Motor neuron (in vitro differentiated cells): ENCODE measurements around the gene PDPN. TPM values are rescaled to one million over a fixed set of nuclear protein-coding genes. Genes with fewer than 3 reads are reported as not detected.

ENCODE experiments used
- ATAC-seq, 8 experiments: fragments of 200-7000 bp; cut with Tn5 transposase; replicated peaks in 6 of 8; 2 replicates each; pipeline ENCODE4 v1.8.0; 2021; ENCODE audit warnings: mild to moderate bottlenecking in 8 of 8, moderate library complexity in 8 of 8
- H3K27ac ChIP-seq, 2 donors: fragments of 250-450 bp; sonication (Bioruptor Pico); 2 replicates each; pipeline ENCODE4 v1.9.0; 2021; ENCODE audit warnings: antibody characterized with exemption in 2 of 2, mild to moderate bottlenecking in 2 of 2, moderate library complexity in 1 of 2
- H3K4me1 ChIP-seq, 2 donors: fragments of 250-450 bp; sonication (Bioruptor Pico); replicated peaks in 1 of 2; 2 replicates each; pipeline ENCODE4 v1.6.1; 2021; ENCODE audit warnings: antibody characterized with exemption in 2 of 2, mild to moderate bottlenecking in 2 of 2, moderate library complexity in 1 of 2
- H3K4me3 ChIP-seq, 5 donors: fragments of 250-450 bp; sonication (Bioruptor Pico); 2 replicates each; pipeline ENCODE4 v1.9.0; 2021; ENCODE audit warnings: antibody characterized with exemption in 5 of 5, mild to moderate bottlenecking in 5 of 5, moderate library complexity in 4 of 5
- WGBS, 10 experiments: fragments of 450-650 bp; shearing (Covaris generic); methylation state at CpG; one replicate each; pipeline ENCODE4 v1.0.0; 2022; 5-methylcytosine and 5-hydroxymethylcytosine counted together
- in situ Hi-C, 9 experiments: fragments of 400-800 bp; cut with MboI; loops; one replicate each; pipeline ENCODE4 v1.15.0; 2021; ENCODE audit warnings: low sequenced_read_pairs in 9 of 9, low pct_unique_long_range_greater_than_20kb in 2 of 9; ENCODE audit not compliant: unreplicated experiment in 9 of 9
- total RNA-seq, 8 experiments: library from RNA; unstranded; fragments of 300-600 nt; gene quantifications; 2 replicates each; pipeline versions ENCODE4 v1.2.3 to v1.2.4, GENCODE V29; 2022

Gene PDPN
- total RNA-seq, 8 experiments from 2014 or later, result 0.63 to 129 (median 14.8) TPM

- WGBS, 10 experiments, result 55 to 93% (median 69%) methylated on average over 2 to 5 of the region's 5 CpGs
- in situ Hi-C loops, result no loop called here
- no peak overlapping the region for H3K4me3 ChIP-seq
- H3K4me1 ChIP-seq, result peaks cover 10 to 13% of the 10 kb centered on the region in 2 donors
- H3K27ac ChIP-seq, result no peak overlapping the region
- no peak for ATAC-seq
Measured at GRCh38 chr1:13604176-13604575, 20.5 kb downstream of the PDPN start.

- H3K4me3 ChIP-seq, result no peak overlapping the region
- peaks cover 10 to 13% of the 10 kb centered on the region in 2 donors for H3K4me1 ChIP-seq
- H3K27ac ChIP-seq, result no peak overlapping the region
- 33 to 92% (median 77%) methylated on average over 1 to 3 of the region's 3 CpGs; no CpG with 5 or more reads in 2 of the 10 experiments for WGBS, 10 experiments
- ATAC-seq, result no peak
- in situ Hi-C loops, result no loop called here
Measured at GRCh38 chr1:13604721-13605120, 21.1 kb downstream of the PDPN start.

- peak in 5 of 8 experiments; percentile 20 to 93 (median 73) for ATAC-seq
- WGBS, 10 experiments, result 0 to 100% (median 83%) methylated on average over 1 of the region's 1 CpG; no CpG with 5 or more reads in 4 of the 10 experiments
- in situ Hi-C loops, result no loop called here
- no peak overlapping the region for H3K27ac ChIP-seq
- peaks cover 10 to 13% of the 10 kb centered on the region in 2 donors for H3K4me1 ChIP-seq
- no peak overlapping the region for H3K4me3 ChIP-seq
Measured at GRCh38 chr1:13605159-13605558, 21.5 kb downstream of the PDPN start.

GRCh38 chr1:13607002-13607401, 23.4 kb downstream of the PDPN start:
- H3K4me1 ChIP-seq, result peaks cover 10 to 13% of the 10 kb centered on the region in 2 donors
- in situ Hi-C loops, result no loop called here
- ATAC-seq, result no peak
- no peak overlapping the region for H3K4me3 ChIP-seq
- 20 to 100% (median 90%) methylated on average over 2 to 8 of the region's 8 CpGs; no CpG with 5 or more reads in 1 of the 10 experiments for WGBS, 10 experiments
- no peak overlapping the region for H3K27ac ChIP-seq

DNA sequence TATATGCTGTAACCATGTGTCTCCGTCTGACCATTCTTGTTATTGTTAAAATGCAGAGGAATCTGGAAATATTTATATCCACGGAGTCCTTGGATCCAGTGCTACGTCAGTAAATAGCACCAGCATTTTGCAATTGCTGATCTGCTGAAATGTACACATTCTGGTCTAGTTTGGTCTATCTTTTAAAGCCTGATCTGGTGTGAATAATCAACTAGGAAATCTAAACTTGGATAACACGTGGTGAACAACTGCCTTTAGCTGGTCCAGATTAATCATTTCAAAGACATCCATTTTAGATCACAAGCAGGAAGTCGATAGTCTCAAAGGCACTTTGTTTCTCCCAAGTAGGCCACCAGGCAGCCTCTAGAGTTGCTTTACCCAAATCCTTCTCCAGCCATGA, 32.6 kb downstream of the PDPN start:
- in situ Hi-C loops, result no loop called here
- WGBS, 10 experiments, result 18 to 100% (median 89%) methylated on average over 1 to 5 of the region's 5 CpGs; no CpG with 5 or more reads in 1 of the 10 experiments

DNA sequence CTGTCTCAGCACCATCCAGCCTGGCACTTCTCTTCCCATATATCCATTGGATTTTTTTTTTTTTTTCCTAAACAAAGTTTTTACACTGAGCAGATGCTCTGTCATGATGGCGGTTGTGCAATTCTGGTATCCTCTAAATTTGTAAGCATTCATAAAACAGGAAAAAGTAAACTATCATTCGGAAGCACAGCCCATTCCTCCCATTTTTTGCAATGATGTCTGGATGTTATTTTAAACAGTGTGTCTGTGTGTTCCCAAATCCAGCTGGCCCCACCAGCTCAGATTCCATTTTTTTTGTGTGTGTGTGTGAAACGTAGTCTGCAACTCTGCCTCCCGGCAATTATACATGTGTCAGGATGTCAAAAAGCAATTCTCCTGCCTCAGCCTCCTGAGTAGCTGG, 33.5 kb downstream of the PDPN start:
- Histone ChIP-seq H3K4me1 (no peaks in the 10 kb centered on the region), H3K4me3 (no peak overlapping the region), H3K27ac (no peak overlapping the region)
- in situ Hi-C loops, result no loop called here
- no peak for ATAC-seq
- 48 to 100% (median 96%) methylated on average over 1 to 4 of the region's 4 CpGs; no CpG with 5 or more reads in 2 of the 10 experiments for WGBS, 10 experiments

More for the DNA sequence above, 32.6 kb downstream of the PDPN start:
- Histone ChIP-seq H3K4me3 (no peak overlapping the region), H3K27ac (no peak overlapping the region), H3K4me1 (no peaks in the 10 kb centered on the region)
- ATAC-seq, result no peak

DNA sequence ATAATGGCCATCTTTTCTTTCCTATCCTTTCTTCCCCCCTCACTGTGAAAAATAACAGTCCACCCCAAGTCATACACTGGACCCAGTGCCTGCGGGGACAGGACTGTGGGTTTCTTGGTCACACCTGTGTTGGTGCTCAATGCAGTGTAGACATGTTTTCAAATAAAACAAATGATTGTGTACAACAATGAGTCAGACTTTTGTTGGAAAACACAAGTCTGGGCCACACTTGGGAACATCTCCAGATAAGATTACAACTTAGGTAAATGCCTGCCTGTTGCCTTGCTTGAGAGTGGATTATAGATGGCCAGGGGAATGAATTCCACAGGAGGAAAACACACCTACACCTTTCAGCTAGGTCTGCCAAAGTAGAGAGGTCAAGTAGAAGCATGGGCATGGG, 34.1 kb downstream of the PDPN start:
- no peak overlapping the region for H3K4me3 ChIP-seq
- H3K27ac ChIP-seq, result no peak overlapping the region
- in situ Hi-C loops, result no loop called here
- H3K4me1 ChIP-seq, result no peaks in the 10 kb centered on the region
- WGBS, 10 experiments, result 60 to 100% (median 100%) methylated on average over 1 of the region's 1 CpG; no CpG with 5 or more reads in 7 of the 10 experiments
- no peak for ATAC-seq

DNA sequence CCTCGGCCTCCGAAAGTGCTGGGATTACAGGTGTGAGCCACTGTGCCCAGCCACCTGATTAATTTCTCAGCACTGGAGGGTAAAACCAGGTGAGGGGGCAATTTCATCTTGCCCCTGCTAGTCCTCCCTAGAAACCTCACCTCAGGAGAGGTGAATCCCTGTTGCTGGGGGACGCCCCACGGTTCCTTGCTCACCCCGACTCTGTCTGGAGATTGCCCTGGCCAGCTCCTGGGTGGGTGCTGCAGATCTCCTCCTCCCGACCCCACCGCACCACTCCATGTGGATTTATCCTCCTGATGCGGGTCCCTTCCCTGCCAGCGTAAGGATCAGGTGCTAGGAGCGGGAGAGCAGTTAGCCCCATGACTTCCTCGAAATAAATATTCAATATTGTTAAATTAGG, 34.9 kb downstream of the PDPN start:
- ATAC-seq, result no peak
- H3K4me3 ChIP-seq, result no peak overlapping the region
- WGBS, 10 experiments, result 60 to 96% (median 89%) methylated on average over 1 to 10 of the region's 11 CpGs; no CpG with 5 or more reads in 4 of the 10 experiments
- H3K27ac ChIP-seq, result no peak overlapping the region
- in situ Hi-C loops, result no loop called here
- no peaks in the 10 kb centered on the region for H3K4me1 ChIP-seq

DNA sequence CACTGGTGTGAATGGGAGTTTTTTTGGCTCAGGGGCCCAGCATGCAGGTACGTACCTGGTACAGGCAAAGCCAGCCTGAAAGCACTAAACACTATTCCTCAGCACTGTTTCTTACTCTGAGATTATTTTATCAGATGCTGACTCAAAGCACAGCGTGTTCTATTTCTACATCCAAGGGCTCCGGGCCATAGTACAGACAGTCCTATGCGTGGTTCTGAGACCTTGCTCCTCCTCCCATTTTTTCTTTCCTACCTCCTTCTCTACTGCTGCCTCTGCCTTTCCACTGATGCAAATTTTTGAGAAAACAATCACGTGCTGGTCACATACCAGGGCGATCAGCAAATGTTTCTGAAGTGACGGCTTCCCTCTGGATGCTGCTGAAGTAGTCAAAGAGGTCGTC, 36.3 kb downstream of the PDPN start:
- Histone ChIP-seq H3K4me1 (no peaks in the 10 kb centered on the region), H3K4me3 (no peak overlapping the region), H3K27ac (no peak overlapping the region)
- in situ Hi-C loops, result no loop called here
- 0 to 90% (median 59%) methylated on average over 3 to 8 of the region's 8 CpGs for WGBS, 10 experiments
- peak in 4 of 8 experiments; percentile 36 to 70 (median 58) for ATAC-seq

- no peak for ATAC-seq
- in situ Hi-C loops, result no loop called here
- 35 to 100% (median 93%) methylated on average over 2 to 5 of the region's 5 CpGs; no CpG with 5 or more reads in 2 of the 10 experiments for WGBS, 10 experiments
- Histone ChIP-seq H3K27ac (no peak overlapping the region), H3K4me1 (no peaks in the 10 kb centered on the region), H3K4me3 (no peak overlapping the region)
Measured at GRCh38 chr1:13620825-13621224, 37.2 kb downstream of the PDPN start.

DNA sequence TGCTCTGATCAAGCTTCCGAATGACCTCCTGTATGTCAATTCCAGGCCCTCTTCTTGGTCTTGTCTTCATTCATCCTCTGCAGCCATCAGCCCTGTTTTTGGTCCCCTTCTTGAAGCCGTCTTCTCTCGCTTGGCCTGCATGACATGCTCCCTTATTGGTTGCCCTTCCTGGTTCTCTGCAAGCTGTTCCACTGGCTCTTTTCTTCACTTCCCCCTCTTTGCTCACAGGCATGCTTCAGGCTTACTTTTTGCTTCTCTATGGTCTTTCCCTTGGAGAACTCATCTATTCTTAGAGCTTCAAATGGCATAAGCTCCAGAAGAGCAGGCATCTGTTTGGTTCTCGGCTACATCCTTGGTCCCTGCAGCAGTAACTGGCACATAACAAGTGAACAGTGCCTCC, 38.8 kb downstream of the PDPN start:
- Histone ChIP-seq H3K4me3 (no peak overlapping the region), H3K4me1 (no peaks in the 10 kb centered on the region), H3K27ac (no peak overlapping the region)
- WGBS, 10 experiments, result 20 to 100% (median 88%) methylated on average over 1 to 4 of the region's 4 CpGs; no CpG with 5 or more reads in 1 of the 10 experiments
- in situ Hi-C loops, result no loop called here
- no peak for ATAC-seq

DNA sequence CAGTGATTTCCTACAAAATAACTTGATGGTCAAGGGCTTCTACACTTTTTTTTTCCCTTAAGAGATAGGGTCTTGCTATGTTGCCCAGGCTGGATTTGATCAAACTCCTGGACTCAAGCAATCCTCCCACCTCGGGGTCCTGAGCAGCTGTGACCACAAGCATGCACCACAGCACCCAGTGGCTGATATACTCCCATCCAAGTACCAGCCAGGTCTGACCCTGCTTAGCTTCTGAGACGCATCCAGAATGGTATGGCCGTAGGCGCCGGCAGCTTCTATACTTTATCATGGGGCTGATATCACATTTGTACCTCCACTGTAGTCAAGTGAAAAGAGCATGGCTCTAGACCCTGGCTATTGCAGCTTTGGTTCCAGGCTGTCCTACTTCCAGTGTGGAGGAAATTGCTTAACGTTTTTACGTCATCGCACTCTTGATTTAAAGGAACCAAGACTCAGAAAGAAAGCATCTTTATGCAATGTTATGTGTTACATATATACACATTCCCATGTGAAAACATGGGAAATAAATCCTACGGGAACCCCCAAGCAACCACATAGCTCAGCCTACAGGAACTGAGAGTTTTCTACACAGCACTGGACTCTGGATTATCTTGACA, 39.5 kb downstream of the PDPN start:
- ATAC-seq, result no peak
- no peak overlapping the region for H3K27ac ChIP-seq
- H3K4me3 ChIP-seq, result no peak overlapping the region
- H3K4me1 ChIP-seq, result no peaks in the 10 kb centered on the region
- in situ Hi-C loops, result no loop called here
- WGBS, 10 experiments, result 58 to 100% (median 89%) methylated on average over 2 to 9 of the region's 9 CpGs; no CpG with 5 or more reads in 1 of the 10 experiments

DNA sequence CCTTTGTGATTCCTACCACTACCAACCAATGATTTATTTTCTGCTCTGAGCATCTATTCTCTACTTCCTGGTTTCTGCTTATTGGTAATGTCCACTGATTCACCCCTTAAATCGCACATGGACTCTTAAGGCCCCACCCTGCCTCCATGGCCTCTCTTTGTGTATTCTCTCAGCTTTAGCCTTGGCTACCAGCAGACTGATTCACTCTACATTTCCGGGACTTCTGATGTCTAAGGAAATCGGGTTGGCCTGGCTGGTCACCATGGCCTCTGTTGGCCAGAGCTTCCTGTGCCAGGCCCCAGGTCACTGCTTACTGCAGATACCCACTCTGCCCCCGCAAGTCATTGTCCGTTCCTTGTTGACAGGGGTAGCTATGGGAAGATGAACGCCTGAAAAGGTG, 40.9 kb downstream of the PDPN start:
- in situ Hi-C loops, result no loop called here
- ATAC-seq, result no peak
- Histone ChIP-seq H3K4me1 (no peaks in the 10 kb centered on the region), H3K4me3 (no peak overlapping the region), H3K27ac (no peak overlapping the region)
- 20 to 100% (median 93%) methylated on average over 1 to 6 of the region's 6 CpGs; no CpG with 5 or more reads in 2 of the 10 experiments for WGBS, 10 experiments

- Histone ChIP-seq H3K4me1 (no peaks in the 10 kb centered on the region), H3K4me3 (no peak overlapping the region), H3K27ac (no peak overlapping the region)
- in situ Hi-C loops, result no loop called here
- ATAC-seq, result no peak
Measured at GRCh38 chr1:13627127-13627526, 43.5 kb downstream of the PDPN start.
